Measurements from ENCODE around the gene RAB11FIP3.
A peak's percentile ranks its signal among the peaks of the same experiment; 100 is the strongest.

RAB11FIP3 gene

GRCh38 chr16:556474-557173, 131.2 kb downstream of the RAB11FIP3 start:
- DNase-seq, result no peak

DNA sequence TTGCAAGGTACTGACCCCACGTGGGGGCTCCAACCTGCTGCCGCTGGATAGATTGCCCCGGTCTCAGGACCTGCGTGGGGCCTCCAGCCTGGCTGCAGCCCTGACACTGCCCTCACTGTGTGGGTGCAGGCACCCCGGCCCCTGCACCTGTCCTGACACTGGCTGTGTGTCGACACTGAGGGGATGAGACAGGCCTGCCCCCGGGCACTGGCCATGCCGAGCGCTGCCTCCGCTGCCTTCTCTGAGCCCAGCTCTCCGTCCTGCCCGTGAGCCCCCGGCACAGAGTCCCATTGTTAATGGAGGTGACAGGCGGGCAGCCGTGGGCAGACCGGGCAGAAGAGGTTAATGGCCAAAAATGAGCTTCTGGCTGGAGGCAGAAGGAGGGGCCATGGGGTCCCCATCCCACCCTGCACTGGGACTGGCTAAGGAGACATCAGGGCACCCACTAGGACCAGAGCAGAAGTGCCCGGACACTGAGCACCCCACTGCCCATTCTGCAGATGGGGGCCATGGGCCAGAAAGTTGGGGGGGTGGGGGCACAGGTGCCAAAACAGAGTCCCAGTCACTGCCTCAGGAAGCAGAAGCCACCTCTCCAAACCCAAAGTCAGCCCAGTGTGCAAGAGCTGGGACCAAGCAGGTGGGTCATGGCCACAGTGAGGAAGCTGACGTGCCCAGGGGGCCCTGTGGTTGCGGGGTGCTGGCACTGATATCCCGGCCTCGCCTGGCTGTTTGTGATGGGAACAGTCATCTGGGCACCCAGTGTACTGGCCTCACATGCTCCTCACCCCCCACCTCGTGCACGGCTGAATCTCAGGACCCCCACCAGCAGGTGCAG, 132.2 kb downstream of the RAB11FIP3 start:
- no peak for DNase-seq

DNA sequence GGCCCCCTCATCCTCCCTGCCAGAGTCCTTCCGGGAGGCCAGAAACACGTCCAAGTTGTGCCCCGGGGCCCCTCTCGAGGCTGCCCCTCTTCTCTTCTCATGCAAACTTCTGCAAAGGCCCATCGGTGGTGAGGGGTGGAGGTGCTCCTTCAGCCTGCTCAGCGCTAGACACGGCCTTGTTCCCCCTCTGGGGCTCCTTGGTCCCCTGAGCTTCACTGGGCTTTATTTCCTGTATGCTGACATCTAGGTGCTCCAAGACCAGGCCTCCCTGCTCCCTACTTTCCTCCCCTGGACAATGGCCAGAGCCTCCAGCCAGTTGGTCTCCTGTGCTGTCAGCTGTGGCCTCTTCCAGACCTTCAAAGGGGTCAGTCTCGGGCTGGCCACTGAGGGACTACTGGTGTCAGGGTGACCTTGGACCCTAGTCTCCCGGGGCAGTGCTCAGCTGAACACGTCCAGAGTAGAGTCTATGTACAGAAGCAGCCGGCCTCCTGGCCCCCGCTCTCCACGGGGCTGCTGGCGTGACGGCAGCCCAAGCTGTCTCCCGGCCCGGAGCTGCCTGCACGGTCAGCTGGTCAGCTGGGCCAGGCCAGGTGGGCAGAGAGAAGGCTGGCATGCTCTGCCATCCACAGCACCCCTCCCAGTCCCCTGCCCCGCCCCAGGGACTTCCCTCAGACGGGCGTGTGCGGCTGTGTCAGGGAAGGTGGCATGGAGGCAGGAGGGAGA, 133.0 kb downstream of the RAB11FIP3 start:
- DNase-seq, result no peak

- DNase-seq, result no peak
Measured at GRCh38 chr16:559021-559380, 133.6 kb downstream of the RAB11FIP3 start.

GRCh38 chr16:559411-560203, 134.2 kb downstream of the RAB11FIP3 start:
- DNase-seq, result no peak

DNA sequence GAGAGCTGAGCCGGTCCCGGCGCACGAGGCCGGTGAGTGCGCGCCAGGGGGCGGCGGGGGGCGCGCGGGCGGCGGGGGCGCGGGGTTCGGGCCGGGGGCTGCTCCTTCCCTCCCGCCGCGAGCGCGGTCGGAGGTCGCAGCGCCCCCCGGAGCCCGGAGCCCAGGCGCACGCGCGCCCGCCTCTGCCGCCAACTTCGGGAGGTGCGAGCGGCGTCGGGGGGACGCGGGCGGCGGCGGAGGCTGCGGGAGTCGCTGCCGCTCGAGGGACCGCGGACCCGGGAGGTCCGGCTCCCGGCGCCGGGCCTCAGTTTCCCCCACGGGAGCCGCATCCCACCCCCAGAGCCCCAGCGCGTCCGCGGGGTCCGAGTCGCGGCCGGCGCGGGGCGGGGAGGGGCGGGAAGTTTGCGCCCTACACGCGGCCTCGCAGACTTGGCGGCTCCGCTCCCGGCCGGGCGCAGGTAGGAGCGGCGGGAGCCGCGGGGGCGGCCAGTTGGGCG, 134.8 kb downstream of the RAB11FIP3 start, which contains the start of gene PRR35:
Gene PRR35, plus strand, starts transcription at position 191 of the 497 bp plus-strand sequence. CDS start 2,901 bp downstream, outside the sequence.
- no peak for DNase-seq

GRCh38 chr16:560701-561412, 135.4 kb downstream of the RAB11FIP3 start:
- no peak for DNase-seq

- no peak for DNase-seq
Measured at GRCh38 chr16:561413-561794, 136.0 kb downstream of the RAB11FIP3 start.

- no peak for DNase-seq
Measured at GRCh38 chr16:561957-562938, 136.8 kb downstream of the RAB11FIP3 start.

DNA sequence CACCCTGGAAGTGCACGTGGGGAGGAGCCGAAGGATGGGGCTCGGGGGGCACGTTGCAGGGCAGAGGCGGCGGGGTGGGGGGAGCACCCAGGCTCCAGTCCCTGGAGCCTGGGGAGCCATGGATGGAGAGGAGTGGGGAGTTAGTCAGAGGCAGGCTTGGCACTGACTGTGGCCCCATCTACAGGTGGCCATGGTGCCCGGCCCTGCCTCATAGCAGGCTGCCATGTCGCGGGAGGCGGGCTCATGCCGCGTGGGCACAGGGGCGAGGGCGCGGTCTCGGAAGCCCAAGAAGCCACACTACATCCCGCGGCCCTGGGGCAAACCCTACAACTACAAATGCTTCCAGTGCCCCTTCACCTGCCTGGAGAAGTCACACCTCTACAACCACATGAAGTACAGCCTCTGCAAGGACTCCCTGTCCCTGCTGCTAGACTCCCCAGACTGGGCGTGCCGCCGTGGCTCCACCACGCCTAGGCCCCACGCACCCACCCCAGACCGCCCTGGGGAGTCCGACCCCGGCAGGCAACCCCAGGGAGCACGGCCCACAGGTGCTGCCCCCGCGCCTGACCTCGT, 137.7 kb downstream of the RAB11FIP3 start:
- no peak for DNase-seq

DNA sequence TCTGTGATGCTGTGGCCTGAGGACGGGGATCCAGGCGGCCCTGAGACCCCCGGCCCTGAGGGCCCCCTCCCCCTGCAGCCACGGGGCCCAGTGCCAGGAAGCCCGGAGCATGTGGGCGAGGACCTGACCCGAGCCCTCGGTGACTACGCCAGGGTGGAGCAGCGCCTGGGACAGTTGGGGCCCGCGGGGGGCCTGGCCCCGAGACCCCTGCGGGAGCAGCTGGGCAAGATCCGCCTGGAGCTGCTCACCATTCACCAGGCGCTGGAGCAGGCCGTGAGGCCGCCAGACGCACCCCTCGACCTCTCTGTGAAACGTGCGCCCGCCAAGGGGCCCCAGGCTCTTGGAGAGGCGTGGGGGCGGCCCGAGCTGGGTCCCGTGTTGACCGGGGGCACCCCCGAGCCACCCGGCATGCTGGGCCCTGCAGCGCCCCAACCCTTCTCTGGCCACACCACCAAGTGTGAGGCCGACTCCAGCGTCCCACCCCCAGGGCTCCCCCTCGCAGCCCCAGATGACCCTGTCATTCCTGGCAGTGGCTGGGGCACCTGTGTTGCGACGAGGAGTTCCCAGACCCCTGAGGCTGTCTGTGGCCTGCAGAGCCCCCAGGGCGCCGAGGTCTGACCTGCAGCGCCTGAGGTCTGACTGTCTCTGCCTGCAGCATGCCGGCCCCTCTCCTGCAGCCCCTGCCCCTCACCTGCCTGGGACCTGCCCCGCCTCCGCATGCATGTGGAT, 139.4 kb downstream of the RAB11FIP3 start:
- DNase-seq, result no peak

GRCh38 chr16:565419-566330, 140.2 kb downstream of the RAB11FIP3 start:
- DNase-seq, result peak; percentile 46

GRCh38 chr16:566475-567372, 141.3 kb downstream of the RAB11FIP3 start, which contains the start of gene NHLRC4:
Gene NHLRC4 (plus strand): TSS chr16:567005. CDS start chr16:568048, 1,043 bp downstream.
- DNase-seq, result peak; percentile 92

GRCh38 chr16:567373-568256, 142.2 kb downstream of the RAB11FIP3 start:
- no peak for DNase-seq

DNA sequence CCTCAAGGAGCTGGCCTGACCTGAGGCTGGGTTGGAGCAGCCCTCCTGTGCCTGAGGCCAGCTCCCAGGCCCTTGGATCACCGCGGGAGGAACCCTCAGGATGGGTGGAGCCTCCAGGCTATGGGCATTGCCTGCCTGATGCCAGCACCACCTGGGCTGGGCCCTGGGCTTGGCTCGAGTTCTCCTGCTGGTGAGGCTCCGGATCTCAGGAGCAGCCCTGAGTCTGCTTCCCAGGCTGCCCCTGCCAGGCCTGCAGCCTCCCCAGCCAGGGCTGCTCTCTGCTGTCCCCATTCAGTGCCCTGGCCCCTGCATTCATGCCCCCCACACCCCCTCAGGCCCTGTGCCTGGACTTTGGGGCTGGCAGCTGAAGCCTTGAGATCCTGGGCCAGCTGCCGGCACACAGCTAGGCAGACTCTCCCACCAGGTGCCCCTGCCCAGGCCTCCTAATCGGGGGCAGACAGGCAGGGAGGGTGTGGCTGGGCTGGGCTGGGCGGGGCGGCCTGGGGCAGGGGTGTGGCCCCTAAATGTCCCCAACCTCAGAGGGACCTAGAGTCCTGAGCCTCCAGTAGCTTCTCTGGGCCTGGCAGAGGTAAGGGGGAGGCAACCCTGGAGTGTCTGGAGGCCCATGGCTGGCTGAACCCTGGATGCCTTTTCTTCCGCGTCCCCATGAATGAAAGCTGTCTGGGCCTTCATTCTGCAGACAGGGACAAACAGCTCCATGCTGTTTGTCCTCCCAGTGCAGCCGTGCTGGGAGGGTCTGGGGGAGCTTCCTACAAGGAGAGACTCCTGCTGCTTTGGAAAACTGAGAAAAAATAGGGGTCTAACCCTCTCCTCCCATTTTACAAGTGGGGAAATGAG, 143.2 kb downstream of the RAB11FIP3 start:
- peak; percentile 93 for DNase-seq
